Measurements from ENCODE around the gene WDR3. TPM values are rescaled to one million over a fixed set of nuclear protein-coding genes. Genes with fewer than 3 reads are reported as not detected.

The WDR3 gene
- total RNA-seq: 17.3 to 23.5 TPM (median 19.7 TPM) in 3 replicates
- long read RNA-seq, full-length matches to known transcripts: 40 of 57 reads
- long read RNA-seq, partial matches to known transcripts: 2 of 57 reads
- long read RNA-seq, other reads (novel, unspliced or antisense): 15 of 57 reads

DNA sequence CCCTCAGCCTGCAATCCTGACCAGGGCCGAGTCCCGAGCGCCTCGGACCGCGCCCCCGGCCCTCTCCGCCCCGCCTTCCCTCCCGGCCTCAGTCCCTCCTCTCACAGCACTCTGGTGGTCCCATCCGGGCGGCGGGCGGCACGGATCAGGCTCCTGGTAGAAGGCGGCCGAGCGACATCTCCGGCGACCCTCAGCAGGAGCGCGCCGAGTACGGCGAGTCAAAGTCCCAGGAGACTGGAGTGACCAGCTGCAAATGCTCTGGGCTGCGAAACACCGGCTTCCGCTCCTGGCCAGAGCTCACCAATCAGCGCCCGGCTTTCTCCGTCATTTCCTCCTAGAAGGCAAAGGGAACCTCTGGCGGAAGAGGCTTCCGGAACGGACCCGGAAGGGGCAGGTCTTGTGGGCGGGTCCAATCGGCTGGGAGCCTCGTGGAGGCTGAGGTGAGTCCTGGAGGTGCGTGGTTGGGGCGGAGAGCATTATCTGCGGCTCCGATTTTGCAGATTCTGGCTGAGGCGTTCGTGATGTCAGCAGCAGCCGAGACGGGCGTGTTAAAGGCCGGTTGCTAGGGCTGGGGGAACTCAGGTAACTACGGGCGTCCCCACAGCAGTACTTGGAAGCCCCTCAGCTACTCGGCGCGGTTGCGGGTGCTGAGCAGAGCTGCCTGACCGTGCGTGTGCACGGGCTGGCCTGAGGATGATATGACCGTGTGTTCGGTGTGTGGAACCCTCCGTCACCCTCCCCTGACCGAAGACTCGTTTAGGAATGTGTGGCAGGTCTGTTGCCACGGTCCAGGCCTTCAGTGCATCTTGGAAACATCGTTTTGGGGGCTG is at the start of gene WDR3, which contains the start of gene GDAP2:
Gene WDR3 (plus strand): TSS at position 397 of the 830 bp plus-strand sequence. CDS start 3,581 bp downstream, outside the sequence.
Gene GDAP2 (minus strand): TSS at position 279 of the 830 bp plus-strand sequence. CDS start 9,264 bp downstream, outside the sequence.
- Mint-ChIP-seq H3K4me1 (ENCODE audit: low read depth) (peaks cover 40% of the 10 kb centered on the region), H3K4me3 (ENCODE audit: unreplicated experiment) (peak within 1 kb of the TSS; percentile 98), H3K9me3 (ENCODE audit: low read depth) (no peaks in the 10 kb centered on the region), H3K27me3 (ENCODE audit: low read depth) (no peaks in the 10 kb centered on the region), H3K27ac (ENCODE audit: unreplicated experiment) (peak within 1 kb of the TSS; percentile 97), H3K36me3 (ENCODE audit: low read depth) (peaks cover 1% of the 10 kb centered on the region)
- TF ChIP-seq, protein P1, sequence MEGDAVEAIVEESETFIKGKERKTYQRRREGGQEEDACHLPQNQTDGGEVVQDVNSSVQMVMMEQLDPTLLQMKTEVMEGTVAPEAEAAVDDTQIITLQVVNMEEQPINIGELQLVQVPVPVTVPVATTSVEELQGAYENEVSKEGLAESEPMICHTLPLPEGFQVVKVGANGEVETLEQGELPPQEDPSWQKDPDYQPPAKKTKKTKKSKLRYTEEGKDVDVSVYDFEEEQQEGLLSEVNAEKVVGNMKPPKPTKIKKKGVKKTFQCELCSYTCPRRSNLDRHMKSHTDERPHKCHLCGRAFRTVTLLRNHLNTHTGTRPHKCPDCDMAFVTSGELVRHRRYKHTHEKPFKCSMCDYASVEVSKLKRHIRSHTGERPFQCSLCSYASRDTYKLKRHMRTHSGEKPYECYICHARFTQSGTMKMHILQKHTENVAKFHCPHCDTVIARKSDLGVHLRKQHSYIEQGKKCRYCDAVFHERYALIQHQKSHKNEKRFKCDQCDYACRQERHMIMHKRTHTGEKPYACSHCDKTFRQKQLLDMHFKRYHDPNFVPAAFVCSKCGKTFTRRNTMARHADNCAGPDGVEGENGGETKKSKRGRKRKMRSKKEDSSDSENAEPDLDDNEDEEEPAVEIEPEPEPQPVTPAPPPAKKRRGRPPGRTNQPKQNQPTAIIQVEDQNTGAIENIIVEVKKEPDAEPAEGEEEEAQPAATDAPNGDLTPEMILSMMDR (IDR thresholded peaks at IDR 0.05): no peak
- peak; percentile 98 for DNase-seq (ENCODE audit: low spot score)

DNA sequence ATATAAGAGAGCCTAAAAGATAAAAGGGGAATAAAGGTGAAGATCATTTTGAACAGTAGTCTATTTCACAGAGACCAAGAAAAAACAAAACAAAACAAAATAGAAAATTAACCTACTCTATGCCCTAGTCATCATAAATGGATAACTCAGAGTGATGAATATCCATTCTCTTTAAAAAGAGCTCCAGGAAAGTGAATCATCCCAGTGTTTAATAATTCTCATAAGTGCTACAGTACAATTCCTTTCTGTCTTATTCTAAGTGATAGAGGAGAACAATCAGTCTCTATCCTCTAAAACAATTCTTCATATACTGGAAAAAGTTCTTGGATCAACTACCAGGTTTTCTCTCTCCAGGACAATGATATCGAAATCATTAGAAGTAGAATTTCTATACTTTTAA is 45.9 kb upstream of the WDR3 start:
- Mint-ChIP-seq H3K9me3 (ENCODE audit: low read depth) (no peaks in the 10 kb centered on the region), H3K36me3 (ENCODE audit: low read depth) (peaks cover 14% of the 10 kb centered on the region), H3K27me3 (ENCODE audit: low read depth) (no peaks in the 10 kb centered on the region), H3K27ac (ENCODE audit: unreplicated experiment) (no peak overlapping the region), H3K4me3 (ENCODE audit: unreplicated experiment) (no peak overlapping the region), H3K4me1 (ENCODE audit: low read depth) (peaks cover 12% of the 10 kb centered on the region)
- TF ChIP-seq, protein P1 (IDR thresholded peaks at IDR 0.05): no peak
- no peak for DNase-seq (ENCODE audit: low spot score)

DNA sequence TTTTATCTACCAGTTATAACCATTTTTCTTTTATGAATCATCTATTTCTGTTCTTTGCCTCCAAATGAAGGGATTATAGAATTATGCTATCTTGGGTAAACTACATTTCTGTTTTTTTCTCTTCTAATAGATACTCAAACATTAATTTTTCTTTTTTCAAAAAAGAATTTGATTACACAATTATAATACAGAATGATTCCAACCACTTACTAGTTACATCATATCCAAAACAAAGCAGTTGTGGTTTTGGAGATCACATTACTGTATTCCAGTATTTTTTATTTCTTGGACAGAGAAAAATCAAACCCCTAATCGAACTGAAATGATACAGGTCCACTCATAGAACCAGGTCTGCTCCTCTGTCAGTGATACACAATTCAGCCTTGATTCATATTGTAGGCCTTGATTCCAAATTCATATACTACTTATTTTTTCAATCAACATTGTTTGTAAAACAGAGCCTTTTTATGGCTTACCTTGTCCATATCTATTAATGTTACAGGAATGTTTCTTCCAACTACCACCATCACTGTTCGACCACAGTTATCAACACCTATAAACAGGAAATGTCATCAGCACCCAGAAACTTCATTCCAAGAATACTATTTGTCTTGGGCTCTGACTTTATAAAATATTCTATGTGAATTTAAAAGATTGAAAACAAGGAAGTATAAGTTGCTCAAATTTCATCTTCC is 43.3 kb upstream of the WDR3 start:
- Mint-ChIP-seq H3K27me3 (ENCODE audit: low read depth) (no peaks in the 10 kb centered on the region), H3K9me3 (ENCODE audit: low read depth) (no peaks in the 10 kb centered on the region), H3K36me3 (ENCODE audit: low read depth) (peaks cover 9% of the 10 kb centered on the region), H3K4me1 (ENCODE audit: low read depth) (peaks cover 12% of the 10 kb centered on the region), H3K27ac (ENCODE audit: unreplicated experiment) (peak overlapping the region; percentile 71), H3K4me3 (ENCODE audit: unreplicated experiment) (no peak overlapping the region)
- DNase-seq (ENCODE audit: low spot score): no peak
- TF ChIP-seq, protein P1 (IDR thresholded peaks at IDR 0.05): no peak

DNA sequence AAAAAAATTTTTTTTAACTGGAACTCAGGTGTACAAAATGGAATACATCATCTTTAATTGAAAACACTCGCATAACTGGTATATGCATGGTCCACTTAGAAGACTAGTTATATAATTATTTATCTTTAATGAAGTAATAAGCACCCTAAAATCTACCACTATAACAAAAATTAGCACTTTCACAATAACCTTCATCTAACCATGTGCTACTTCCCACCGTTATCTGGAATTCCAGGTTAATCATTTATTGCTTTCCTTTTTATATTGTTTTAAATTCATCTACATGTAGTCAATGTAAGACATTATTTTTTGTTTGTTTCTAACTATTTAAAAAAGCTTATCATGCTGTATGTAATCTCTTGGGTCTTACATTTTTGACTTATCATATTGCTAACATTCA is 39.1 kb upstream of the WDR3 start:
- no peak overlapping the region for H3K27ac Mint-ChIP-seq (ENCODE audit: unreplicated experiment)
- H3K4me3 Mint-ChIP-seq (ENCODE audit: unreplicated experiment): no peak overlapping the region
- no peaks in the 10 kb centered on the region for H3K9me3 Mint-ChIP-seq (ENCODE audit: low read depth)
- peaks cover 20% of the 10 kb centered on the region for H3K4me1 Mint-ChIP-seq (ENCODE audit: low read depth)
- TF ChIP-seq, protein P1 (IDR thresholded peaks at IDR 0.05): no peak
- no peak for DNase-seq (ENCODE audit: low spot score)
- H3K27me3 Mint-ChIP-seq (ENCODE audit: low read depth): no peaks in the 10 kb centered on the region
- H3K36me3 Mint-ChIP-seq (ENCODE audit: low read depth): peaks cover 2% of the 10 kb centered on the region

DNA sequence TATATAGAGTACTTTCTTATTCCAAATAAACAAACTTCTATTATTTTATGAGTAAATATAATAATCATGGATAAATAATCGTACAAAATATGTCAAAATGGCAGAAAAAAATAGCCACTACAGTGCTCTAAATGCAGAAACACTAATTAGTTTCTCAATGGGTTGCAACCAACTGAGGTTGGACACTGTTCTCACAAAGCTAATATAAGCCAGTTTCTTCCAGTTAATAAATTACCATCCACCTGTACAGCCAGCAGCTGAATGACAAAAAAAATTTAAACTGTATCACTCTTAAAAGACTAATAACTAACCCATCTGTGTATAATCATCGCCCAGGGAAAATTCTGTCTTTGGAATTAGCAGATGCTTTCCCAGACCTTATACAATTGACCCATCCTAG is 37.0 kb upstream of the WDR3 start:
- H3K4me3 Mint-ChIP-seq (ENCODE audit: unreplicated experiment): no peak overlapping the region

More for the DNA sequence above, 37.0 kb upstream of the WDR3 start:
- Mint-ChIP-seq H3K27me3 (ENCODE audit: low read depth) (no peaks in the 10 kb centered on the region), H3K9me3 (ENCODE audit: low read depth) (no peaks in the 10 kb centered on the region), H3K4me1 (ENCODE audit: low read depth) (peaks cover 9% of the 10 kb centered on the region), H3K27ac (ENCODE audit: unreplicated experiment) (no peak overlapping the region), H3K36me3 (ENCODE audit: low read depth) (peaks cover 2% of the 10 kb centered on the region)
- TF ChIP-seq, protein P1 (IDR thresholded peaks at IDR 0.05): no peak
- no peak for DNase-seq (ENCODE audit: low spot score)
